DND-41 (cell line): ENCODE results near the gene INSYN2A.

ENCODE experiments used
- ATAC-seq: fragments of 200-7000 bp; cut with Tn5 transposase; 3 replicates; pipeline ENCODE4 v1.9.1; 2021; ENCODE audit warnings: low read depth; ENCODE audit not compliant: insufficient read depth
- DNase-seq: peaks from one replicate; pipeline ENCODE4 v3.0.0-alpha.2; 2020
- H2AFZ ChIP-seq: 2 replicates; pipeline ENCODE4 v1.6.0; 2012; ENCODE audit warnings: low read depth, low read length
- H3K27ac ChIP-seq: 2 replicates; pipeline ENCODE4 v1.5.1; 2012; ENCODE audit warnings: low read length, inconsistent platforms
- H3K27me3 ChIP-seq: fragments of 200-600 bp; sonication (generic); 2 replicates; pipeline ENCODE4 v1.6.0; 2012; ENCODE audit warnings: low read length, mild to moderate bottlenecking, inconsistent platforms; ENCODE audit not compliant: insufficient read depth, poor library complexity
- H3K36me3 ChIP-seq: 2 replicates; pipeline ENCODE4 v1.5.1; 2012; ENCODE audit warnings: low read length, inconsistent platforms; ENCODE audit not compliant: insufficient read depth
- H3K4me1 ChIP-seq: 2 replicates; pipeline ENCODE4 v1.5.1; 2012; ENCODE audit warnings: mild to moderate bottlenecking, low read length; ENCODE audit not compliant: insufficient read depth
- H3K4me2 ChIP-seq: 2 replicates; pipeline ENCODE4 v1.6.0; 2012; ENCODE audit warnings: mild to moderate bottlenecking, moderate library complexity, low read length, inconsistent platforms; ENCODE audit not compliant: insufficient read depth
- H3K4me3 ChIP-seq, 2 experiments: fragments of 200-600 bp in 1 of 2; shearing (Covaris generic) in 1 of 2; 2 replicates each; pipeline ENCODE4 v1.5.1; 2012 to 2016; ENCODE audit warnings: inconsistent platforms in 2 of 2, low read length in 2 of 2, mild to moderate bottlenecking in 2 of 2, low read depth in 1 of 2, moderate library complexity in 1 of 2
- H3K79me2 ChIP-seq: 2 replicates; pipeline ENCODE4 v1.6.0; 2012; ENCODE audit warnings: low read length, inconsistent platforms; ENCODE audit not compliant: insufficient read depth
- H3K9ac ChIP-seq: 2 replicates; pipeline ENCODE4 v1.6.0; 2012; ENCODE audit warnings: low read depth, mild to moderate bottlenecking, inconsistent platforms, low read length, moderate library complexity
- H3K9me3 ChIP-seq: 2 replicates; pipeline ENCODE4 v1.5.1; 2012; ENCODE audit warnings: low read length, moderate library complexity, mild to moderate bottlenecking, inconsistent platforms; ENCODE audit not compliant: insufficient read depth, severe bottlenecking
- H4K20me1 ChIP-seq: 2 replicates; pipeline ENCODE4 v1.6.0; 2012; ENCODE audit warnings: low read length; ENCODE audit not compliant: insufficient read depth
- CTCF ChIP-seq: IDR thresholded peaks from 2 replicates; pipeline ENCODE4 v1.5.1; 2012; ENCODE audit warnings: borderline replicate concordance, low read length, moderate library complexity, mild to moderate bottlenecking; ENCODE audit not compliant: poor library complexity, severe bottlenecking; ENCODE audit errors: extremely low read depth
- EZH2 ChIP-seq: IDR thresholded peaks from 3 replicates; pipeline ENCODE4 v1.6.1; 2012; ENCODE audit warnings: borderline replicate concordance, low read depth, mild to moderate bottlenecking, moderate library complexity, low read length, inconsistent platforms; ENCODE audit not compliant: severe bottlenecking

INSYN2A gene

GRCh38 chr10:127161482-127161881 lies 34.9 kb downstream of the INSYN2A start:
- no peaks in the 10 kb centered on the region for H4K20me1 ChIP-seq
- H3K9me3 ChIP-seq, result no peaks in the 10 kb centered on the region
- no peaks in the 10 kb centered on the region for H3K36me3 ChIP-seq
- DNase-seq (no peak), ATAC-seq (no peak)
- H3K4me3 ChIP-seq, result no peak overlapping the region
- no peak overlapping the region for H3K27ac ChIP-seq
- TF ChIP-seq EZH2 (no peak), CTCF (no peak)
- no peak overlapping the region for H3K4me2 ChIP-seq
- H3K27me3 ChIP-seq, result no peaks in the 10 kb centered on the region
- no peaks in the 10 kb centered on the region for H3K79me2 ChIP-seq
- H2AFZ ChIP-seq, result no peak overlapping the region
- no peak overlapping the region for H3K9ac ChIP-seq
- no peaks in the 10 kb centered on the region for H3K4me1 ChIP-seq

GRCh38 chr10:127159648-127160245 lies 36.6 kb downstream of the INSYN2A start:
- Histone ChIP-seq H4K20me1 (no peaks in the 10 kb centered on the region), H3K4me1 (no peaks in the 10 kb centered on the region), H3K36me3 (no peaks in the 10 kb centered on the region), H3K27ac (no peak overlapping the region), H3K4me3 (no peak overlapping the region), H3K27me3 (no peaks in the 10 kb centered on the region), H3K4me2 (no peak overlapping the region), H3K79me2 (no peaks in the 10 kb centered on the region), H3K9ac (no peak overlapping the region), H3K9me3 (no peaks in the 10 kb centered on the region), H2AFZ (no peak overlapping the region)
- ATAC-seq, result no peak
- TF ChIP-seq CTCF (no peak), EZH2 (no peak)
- no peak for DNase-seq

- H3K4me1 ChIP-seq, result no peaks in the 10 kb centered on the region
- H3K4me2 ChIP-seq, result no peak overlapping the region
- ATAC-seq (no peak), DNase-seq (no peak)
- H3K9me3 ChIP-seq, result no peaks in the 10 kb centered on the region
- no peak overlapping the region for H2AFZ ChIP-seq
- H3K27me3 ChIP-seq, result no peaks in the 10 kb centered on the region
- H3K9ac ChIP-seq, result no peak overlapping the region
- H4K20me1 ChIP-seq, result no peaks in the 10 kb centered on the region
- no peaks in the 10 kb centered on the region for H3K79me2 ChIP-seq
- no peak for TF ChIP-seq CTCF
- no peak for TF ChIP-seq EZH2
- no peaks in the 10 kb centered on the region for H3K36me3 ChIP-seq
- no peak overlapping the region for H3K4me3 ChIP-seq
- H3K27ac ChIP-seq, result no peak overlapping the region
Observed at GRCh38 chr10:127158662-127159061, 37.7 kb downstream of the INSYN2A start.
